ENCODE results near the gene WDR87. TPM values are rescaled to one million over a fixed set of nuclear protein-coding genes. Genes with fewer than 3 reads are reported as not detected.
A peak's percentile ranks its signal among the peaks of the same experiment; 100 is the strongest.

WDR87 gene
- total and polyA plus RNA-seq, 10 of the 15 experiments (the other 5 are each of a cell fraction or from before 2014, with no cell fraction given): not detected

DNA sequence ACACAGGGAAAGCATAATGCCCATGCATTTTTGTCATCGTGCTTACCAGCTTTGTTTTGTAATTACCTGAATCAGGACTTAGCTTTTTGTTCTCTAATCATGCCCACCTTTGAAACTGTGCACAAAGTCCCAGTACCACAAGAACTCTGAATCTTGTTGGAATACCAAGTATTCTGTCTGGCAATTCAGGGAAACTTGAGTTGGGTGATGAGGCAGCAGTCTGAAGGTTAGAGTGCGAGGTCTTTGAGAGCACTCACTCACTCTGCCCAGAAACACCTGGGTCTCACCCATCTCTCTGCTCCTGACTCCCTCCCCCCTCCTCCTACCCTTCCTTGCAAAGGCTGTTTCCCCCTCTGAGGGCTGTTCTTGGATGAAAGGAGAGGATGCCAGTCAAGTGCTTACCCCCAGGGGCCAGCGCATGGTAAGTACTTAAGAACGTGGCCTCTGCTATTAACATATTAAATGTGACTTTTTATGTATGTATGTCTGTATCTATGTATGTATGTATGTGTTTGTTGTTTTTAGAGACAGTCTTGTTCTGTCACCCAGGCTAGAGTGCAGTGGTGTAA lies 23.0 kb upstream of the WDR87 start (continued):
- TF ChIP-seq CEBPZ (IDR thresholded peaks at IDR 0.05; ENCODE audit: low read depth, low read length): no peak
- TF ChIP-seq LARP7 (IDR thresholded peaks at IDR 0.05): no peak

DNA sequence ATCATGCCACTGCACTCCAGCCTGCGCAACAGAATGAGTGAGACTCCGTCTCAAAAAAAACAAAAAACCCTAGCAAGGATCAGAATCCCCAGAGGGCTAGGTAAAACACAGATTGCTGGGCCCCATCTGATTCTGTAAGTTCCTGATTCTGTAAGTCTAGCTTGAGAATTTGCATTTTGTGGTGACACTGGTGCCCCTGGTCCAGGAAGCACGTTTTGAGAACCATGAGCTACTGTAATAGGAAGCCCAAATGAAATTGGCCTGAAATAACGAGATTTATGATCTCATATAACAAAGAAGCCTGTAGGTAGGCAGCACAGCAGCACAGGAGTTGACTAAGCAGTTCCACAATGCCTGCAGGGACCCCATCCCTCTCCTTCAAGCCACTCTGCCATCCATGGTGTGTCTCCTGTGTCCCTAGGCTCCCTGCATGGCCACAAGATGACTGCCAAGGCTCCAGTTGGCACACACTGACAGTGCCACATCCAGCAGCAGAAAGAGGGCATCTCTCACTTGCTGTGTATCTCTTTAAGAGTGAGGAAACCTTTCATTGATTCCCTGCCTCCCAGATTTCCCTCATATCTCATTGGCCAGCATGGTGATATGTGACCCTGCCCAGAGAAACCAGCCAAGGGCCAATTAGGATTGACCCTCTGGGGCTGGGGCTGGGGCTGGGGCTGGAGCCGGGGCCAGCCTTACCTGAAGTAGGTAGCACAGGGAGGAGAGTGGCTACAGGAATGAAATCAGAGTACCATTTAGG lies 22.3 kb upstream of the WDR87 start:
- peak overlapping the region; percentile 48 for H3K4me3 ChIP-seq
- POLR2A ChIA-PET: interaction anchor here (0.6 to 4.3 kb wide), 12 partner anchors 11 to 120 kb away, joined by 3 to 46 read pairs (median 4); partner anchors contain the start of genes SIPA1L3 and WDR87
- SMC1A ChIA-PET (ENCODE audit: uncharacterized antibody, unreplicated experiment): interaction anchor here (0.7 to 8.0 kb wide), 16 partner anchors 9 to 120 kb away, joined by 3 to 57 read pairs (median 4); partner anchors contain the start of genes SIPA1L3 and WDR87
- peak overlapping the region; percentile 93 for H3K27ac ChIP-seq (ENCODE audit: control insufficient read depth, insufficient read depth)
- no peaks in the 10 kb centered on the region for H4K20me1 ChIP-seq (ENCODE audit: control insufficient read depth, insufficient read depth)
- no peaks in the 10 kb centered on the region; the same call in 2 of the 3 replicates for H3K9me3 ChIP-seq (replicated peaks; ENCODE audit: control insufficient read depth, insufficient read depth, low read length)
- peak overlapping the region; percentile 68 for H3K9ac ChIP-seq (ENCODE audit: control insufficient read depth, insufficient read depth, low read length)
- intact Hi-C loops (cut with micrococcal nuclease; ENCODE audit: unreplicated experiment): loop anchor here (5.0 kb wide), 1 partner anchor 49 kb away; no protein-coding TSS in a partner anchor
- no peaks in the 10 kb centered on the region for H3K27me3 ChIP-seq (replicated peaks in 1 of 2; ENCODE audit: control insufficient read depth in 2 of 2, insufficient read depth in 2 of 2, low read length in 1 of 2)
- H3K4me1 ChIP-seq (ENCODE audit: control insufficient read depth, insufficient read depth, low read length): peaks cover 66% of the 10 kb centered on the region
- H2AFZ ChIP-seq (ENCODE audit: control insufficient read depth, low read depth, low read length): peak overlapping the region; percentile 18; the same call in 1 of the 2 replicates
- CTCF ChIA-PET: interaction anchor here (1.2 to 2.5 kb wide), 7 partner anchors 9 to 75 kb away, joined by 3 to 14 read pairs (median 5); no protein-coding TSS in a partner anchor
- in situ Hi-C loops (cut with MboI): no loop called here
- DNase-seq (ENCODE audit: low read depth, low spot score): peak; percentile 90
- RAD21 ChIA-PET (ENCODE audit: unreplicated experiment): interaction anchor here (0.6 to 3.8 kb wide), 19 partner anchors 10 to 131 kb away, joined by 3 to 27 read pairs (median 6); partner anchors contain the start of genes SIPA1L3 and WDR87
- ATAC-seq: peak; percentile 73
- WGBS (ENCODE audit: insufficient coverage, insufficient replicate concordance, low lambda C conversion rate, missing lambda C conversion rate): 34% methylated on average over 5 of the region's 5 CpGs
- peak overlapping the region; percentile 75 for H3K4me2 ChIP-seq (ENCODE audit: control insufficient read depth, insufficient read depth)
- peaks cover 4% of the 10 kb centered on the region in 2 experiments; a peak in 3 of 4 replicates for H3K36me3 ChIP-seq (ENCODE audit: control insufficient read depth in 2 of 2, insufficient read depth in 2 of 2, low read length in 1 of 2)
- H3K79me2 ChIP-seq (ENCODE audit: control insufficient read depth, insufficient read depth, low read length): peaks cover 88% of the 10 kb centered on the region
- no TSS peak for BruUV-seq (replicated peaks)
- FAIRE-seq: peak; percentile 83
- TF ChIP-seq NR2F1 (conservative IDR thresholded peaks at IDR 0.05): peak; percentile 57
- 0 out of 2 replicates have a peak, but pooled peaks have one; percentile 1 for TF ChIP-seq HDGF (IDR thresholded peaks at IDR 0.05)
- peak; percentile 50; the same call in 1 of the 2 replicates for TF ChIP-seq GATAD2B (conservative IDR thresholded peaks at IDR 0.05; ENCODE audit: low read depth)
- no peak for TF ChIP-seq TCF12 (IDR thresholded peaks at IDR 0.05; ENCODE audit: low read depth, low read length)
- no peak for TF ChIP-seq ZNF274 (IDR thresholded peaks at IDR 0.05; ENCODE audit: insufficient read depth, insufficient read length)
- peak; percentile 60 for TF ChIP-seq IKZF1 (conservative IDR thresholded peaks at IDR 0.05)
- TF ChIP-seq MTA3 (IDR thresholded peaks at IDR 0.05; ENCODE audit: borderline replicate concordance, low read length): no peak
- TF ChIP-seq RBBP5 (conservative IDR thresholded peaks at IDR 0.05): no peak
- no peak for TF ChIP-seq MLLT1 (IDR thresholded peaks at IDR 0.05)
- TF ChIP-seq SP1 (IDR thresholded peaks at IDR 0.05; ENCODE audit: low read depth, low read length): peak; percentile 22
- TF ChIP-seq MEF2A (IDR thresholded peaks at IDR 0.05; ENCODE audit: insufficient read depth, low read depth, low read length): peak; percentile 59; the same call in 1 of the 2 replicates
- no peak for TF ChIP-seq FOS (IDR thresholded peaks at IDR 0.05; ENCODE audit: borderline replicate concordance, extremely low read depth, insufficient read length)
- peak; percentile 49; the same call in 1 of the 2 replicates for TF ChIP-seq MAX (IDR thresholded peaks at IDR 0.05; ENCODE audit: low read depth, low read length)
- TF ChIP-seq ZNF207 (IDR thresholded peaks at IDR 0.05; ENCODE audit: borderline replicate concordance): peak; percentile 3; the same call in 1 of the 2 replicates
- peak; percentile 62; the same call in 1 of the 2 replicates for TF ChIP-seq CREM (IDR thresholded peaks at IDR 0.05; ENCODE audit: low read depth)
